Lower leg skin (tissue), 4 donors: ENCODE measurements around the gene ADCY6. TPM values are rescaled to one million over a fixed set of nuclear protein-coding genes. Genes with fewer than 3 reads are reported as not detected.
A peak's percentile ranks its signal among the peaks of the same experiment; 100 is the strongest.
"Not testable (repeated sequence)": the region's sequence is repeated elsewhere in the genome, so short reads cannot be mapped to it uniquely, and the experiment has no call there.

Experiments
- DNase-seq, 2 donors: peaks; one replicate each; pipeline ENCODE4 v3.0.0-alpha.2; 2019; ENCODE audit warnings: low spot score in 2 of 2
- H3K4me3 ChIP-seq: fragments of 200-600 bp; sonication (generic); 2 replicates; pipeline ENCODE4 v1.5.1; 2017; ENCODE audit warnings: mild to moderate bottlenecking, low read depth; ENCODE audit not compliant: poor library complexity, severe bottlenecking
- POLR2A ChIP-seq, 2 donors: fragments of 450-650 bp; IDR thresholded peaks; one replicate each; pipeline ENCODE4 v1.6.1; 2016 to 2017; ENCODE audit warnings: antibody characterized with exemption in 2 of 2, mild to moderate bottlenecking in 1 of 2, moderate library complexity in 1 of 2
- WGBS, 2 donors: methylation state at CpG; one replicate each; pipeline ENCODE4 v1.1.5; 2018; 5-methylcytosine and 5-hydroxymethylcytosine counted together
- intact Hi-C: fragments of 100-400 bp; cut with DNase I; formaldehyde crosslinking; loops from one replicate; pipeline ENCODE4 v1.15.0; 2023; ENCODE audit warnings: low total_unique reads
- microRNA-seq, 2 donors: library from miRNA; unstranded; fragments of <30 nt; microRNA quantifications; one replicate each; pipeline ENCODE4, GENCODE V29; 2016; ENCODE audit warnings: borderline replicate concordance in 2 of 2, borderline number of aligned reads in 1 of 2
- total RNA-seq, 4 donors: library from RNA; depleted of rRNA; stranded (reverse); fragments of >200 nt; gene quantifications; one replicate each; pipeline ENCODE4 v1.1.0, GENCODE V29; 2016
- TF ChIP-seq, protein P1 (sequence below), 3 donors: fragments of 450-650 bp; IDR thresholded peaks; one replicate each; pipeline ENCODE4 v1.5.1; 2016; ENCODE audit warnings: antibody characterized with exemption in 3 of 3, mild to moderate bottlenecking in 3 of 3, moderate library complexity in 2 of 3

ADCY6 gene
- total RNA-seq, 4 donors from 2014 or later, result 17.2 to 22.8 (median 20.2) TPM

DNA sequence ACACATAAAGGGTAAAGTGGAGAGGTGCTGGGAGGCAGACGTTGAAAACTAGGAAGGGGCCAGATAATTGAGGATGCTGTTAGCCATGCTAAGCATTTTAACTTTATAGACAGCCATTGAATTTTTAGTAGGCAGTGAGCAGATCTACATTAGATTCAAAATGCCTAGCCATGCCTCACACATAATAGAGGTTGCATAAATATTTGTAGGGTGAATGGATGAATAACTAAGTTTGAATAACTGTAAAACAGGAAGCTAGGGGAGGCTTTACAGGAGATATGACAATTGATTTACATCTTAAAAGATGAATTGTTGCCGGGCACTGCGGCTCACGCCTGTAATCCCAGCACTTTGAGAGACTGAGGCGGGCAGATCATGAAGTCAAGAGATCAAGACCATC is 60.1 kb downstream of the ADCY6 start:
- WGBS, 2 donors, result 74 to 78% methylated on average over 5 of the region's 5 CpGs
- no peak for DNase-seq
- intact Hi-C loops, result no loop called here
- H3K4me3 ChIP-seq, result no peak overlapping the region
- no peak for TF ChIP-seq POLR2A (IDR thresholded peaks at IDR 0.05)
- TF ChIP-seq, protein P1, sequence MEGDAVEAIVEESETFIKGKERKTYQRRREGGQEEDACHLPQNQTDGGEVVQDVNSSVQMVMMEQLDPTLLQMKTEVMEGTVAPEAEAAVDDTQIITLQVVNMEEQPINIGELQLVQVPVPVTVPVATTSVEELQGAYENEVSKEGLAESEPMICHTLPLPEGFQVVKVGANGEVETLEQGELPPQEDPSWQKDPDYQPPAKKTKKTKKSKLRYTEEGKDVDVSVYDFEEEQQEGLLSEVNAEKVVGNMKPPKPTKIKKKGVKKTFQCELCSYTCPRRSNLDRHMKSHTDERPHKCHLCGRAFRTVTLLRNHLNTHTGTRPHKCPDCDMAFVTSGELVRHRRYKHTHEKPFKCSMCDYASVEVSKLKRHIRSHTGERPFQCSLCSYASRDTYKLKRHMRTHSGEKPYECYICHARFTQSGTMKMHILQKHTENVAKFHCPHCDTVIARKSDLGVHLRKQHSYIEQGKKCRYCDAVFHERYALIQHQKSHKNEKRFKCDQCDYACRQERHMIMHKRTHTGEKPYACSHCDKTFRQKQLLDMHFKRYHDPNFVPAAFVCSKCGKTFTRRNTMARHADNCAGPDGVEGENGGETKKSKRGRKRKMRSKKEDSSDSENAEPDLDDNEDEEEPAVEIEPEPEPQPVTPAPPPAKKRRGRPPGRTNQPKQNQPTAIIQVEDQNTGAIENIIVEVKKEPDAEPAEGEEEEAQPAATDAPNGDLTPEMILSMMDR (IDR thresholded peaks at IDR 0.05), result no peak

DNA sequence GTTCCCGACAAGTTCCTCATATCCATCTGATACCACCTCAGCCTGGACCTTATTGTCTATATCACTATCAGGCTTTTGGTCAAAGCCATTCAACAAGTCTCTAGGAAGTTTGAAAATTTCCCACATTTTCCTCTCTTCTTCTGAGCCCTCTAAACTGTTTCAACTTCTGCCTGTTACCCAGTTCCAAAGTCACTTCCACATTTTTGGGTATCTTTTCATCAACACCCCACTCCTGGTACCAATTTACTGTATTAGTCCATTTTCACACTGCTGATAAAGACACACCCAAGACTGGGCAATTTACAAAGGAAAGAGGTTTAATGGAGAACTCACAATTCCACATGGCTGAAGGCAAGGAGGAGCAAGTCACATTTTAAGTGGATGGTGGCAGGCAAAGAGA is 68.2 kb downstream of the ADCY6 start:
- 94 to 100% methylated on average over 1 of the region's 1 CpG for WGBS, 2 donors
- DNase-seq, H3K4me3 ChIP-seq, intact Hi-C loops: not testable (repeated sequence)

DNA sequence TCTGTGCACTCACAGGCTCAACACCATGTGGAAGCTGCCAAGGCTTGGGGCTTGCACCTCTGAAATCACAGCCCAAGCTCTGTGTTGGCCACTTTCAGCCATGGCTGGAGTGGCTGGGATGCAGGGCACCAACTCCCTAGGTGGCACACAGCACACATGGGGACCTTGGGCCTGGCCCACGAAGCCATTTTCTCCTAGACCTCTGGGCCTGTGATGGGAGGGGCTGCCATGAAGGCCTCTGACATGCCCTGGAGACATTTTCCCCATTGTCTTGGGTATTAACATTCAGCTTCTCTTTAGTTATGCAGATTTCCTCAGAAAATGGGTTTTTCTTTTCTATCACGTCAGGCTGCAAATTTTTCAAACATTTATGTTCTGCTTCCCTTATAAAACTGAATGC is 68.7 kb downstream of the ADCY6 start:
- WGBS, 2 donors, result 64 to 77% methylated on average over 2 of the region's 2 CpGs
- intact Hi-C loops, result not testable (repeated sequence)

DNA sequence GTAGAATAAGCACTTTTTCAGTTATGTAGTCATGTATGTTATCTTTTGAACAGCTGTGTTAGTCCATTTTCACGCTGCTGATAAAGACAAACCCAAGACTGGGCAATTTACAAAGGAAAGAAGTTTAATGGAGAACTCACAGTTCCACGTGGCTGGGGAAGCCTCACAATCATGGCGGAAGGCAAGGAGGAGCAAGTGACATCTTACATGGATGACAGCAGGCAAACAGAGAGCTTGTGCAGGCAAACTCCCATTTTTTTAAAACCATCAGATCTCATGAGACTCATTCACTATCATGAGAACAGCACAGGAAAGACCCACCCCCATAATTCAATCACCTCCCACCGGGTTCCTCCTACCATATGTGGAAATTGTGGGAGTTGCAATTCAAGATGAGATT is 69.9 kb downstream of the ADCY6 start:
- WGBS, 2 donors, result 88 to 91% methylated on average over 4 of the region's 4 CpGs
- intact Hi-C loops, DNase-seq, H3K4me3 ChIP-seq: not testable (repeated sequence)

More for the DNA sequence above, 68.7 kb downstream of the ADCY6 start:
- H3K4me3 ChIP-seq, DNase-seq: not testable (repeated sequence)

DNA sequence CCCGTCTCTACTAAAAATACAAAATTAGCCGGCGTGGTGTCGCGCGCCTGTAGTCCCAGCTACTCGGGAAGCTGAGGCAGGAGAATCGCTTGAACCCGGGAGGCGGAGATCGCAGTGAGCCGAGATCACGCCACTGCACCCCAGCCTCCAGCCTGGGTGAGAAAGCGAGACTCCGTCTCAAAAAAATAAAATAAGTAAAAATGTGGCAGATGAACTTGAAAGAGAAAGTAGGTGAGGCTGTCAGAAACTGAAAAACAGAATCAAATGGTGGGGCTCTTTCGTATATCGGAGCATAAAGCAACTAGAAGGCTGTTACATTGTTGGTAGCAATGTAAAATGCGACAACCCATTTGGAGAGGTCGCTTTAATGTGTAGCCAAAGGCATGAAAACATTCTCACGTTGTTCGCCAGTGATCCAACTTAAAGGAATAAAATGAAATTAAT is 71.6 kb downstream of the ADCY6 start:
- no peak for DNase-seq
- 5 to 7% methylated on average over 21 of the region's 21 CpGs for WGBS, 2 donors
- no peak for TF ChIP-seq POLR2A (IDR thresholded peaks at IDR 0.05)
- TF ChIP-seq, protein P1 (IDR thresholded peaks at IDR 0.05), result no peak
- peak overlapping the region; percentile 65 for H3K4me3 ChIP-seq
- intact Hi-C loops, result no loop called here

DNA sequence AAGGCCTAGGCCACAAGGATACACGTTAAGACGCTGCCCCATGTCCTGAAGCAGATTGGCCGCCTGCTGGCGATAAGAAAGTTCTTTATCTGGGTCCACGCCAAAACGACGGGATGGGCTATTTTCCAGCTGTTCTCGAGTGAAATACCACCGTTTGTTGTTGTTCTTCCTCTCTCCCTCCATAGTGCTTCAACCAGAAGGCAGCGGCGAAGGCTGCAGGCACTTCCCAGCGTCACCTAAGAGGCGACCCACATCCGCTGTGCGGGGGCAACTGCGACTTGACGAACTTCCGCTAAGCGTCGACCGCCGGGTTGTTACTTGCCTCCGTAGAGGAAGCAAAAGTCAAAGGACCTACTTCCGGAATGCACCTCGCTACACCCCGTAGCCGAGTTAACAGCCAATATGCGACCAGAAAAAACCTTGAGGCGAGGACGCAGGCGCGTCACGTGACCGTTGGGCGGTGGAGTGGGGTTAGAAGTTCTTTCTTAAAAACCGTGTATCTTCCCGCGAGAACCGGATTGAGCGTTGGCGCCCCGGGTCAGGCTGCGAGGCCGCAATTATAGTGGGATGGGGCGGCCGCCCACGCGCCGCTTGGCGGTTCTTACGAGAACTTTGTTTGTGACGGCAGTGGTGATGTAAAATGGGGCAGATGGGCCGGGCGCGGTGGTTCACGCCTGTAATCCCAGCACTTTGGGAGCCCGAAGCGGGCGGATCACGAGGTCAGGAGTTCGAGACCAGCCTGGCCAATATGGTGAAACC is 72.2 kb downstream of the ADCY6 start, which contains the start of gene CCNT1:
TSS of gene CCNT1 (minus strand) at position 215 of the 759 bp plus-strand sequence. CDS start at position 183, 32 bp downstream.
- TF ChIP-seq POLR2A (IDR thresholded peaks at IDR 0.05), result peak in 1 of 2 donors; percentile 57
- TF ChIP-seq, protein P1 (IDR thresholded peaks at IDR 0.05), result peak in 1 of 3 donors; percentile 14
- intact Hi-C loops, result no loop called here

More for the DNA sequence above, 72.2 kb downstream of the ADCY6 start, which contains the start of gene CCNT1:
- WGBS, 2 donors, result 1% methylated on average over 55 to 61 of the region's 61 CpGs
- peak within 1 kb of the TSS; percentile 68 for H3K4me3 ChIP-seq
- DNase-seq, result peak; percentile 99 to 100

Small RNA genes lying within 50 kb of the gene (microRNA-seq; reads per million reads assigned to microRNA genes)
- gene MIR4701, result 0 reads per million in 2 donors

Other genes starting within 250 kb of the ADCY6 start
- not detected for gene LALBA, start 219.0 kb downstream of the ADCY6 start, total RNA-seq
- gene KANSL2, start 106.9 kb downstream of the ADCY6 start, total RNA-seq, result 100 to 1,000 TPM in 1 of 4 donors, 10 to 100 TPM in 3; 45.9 to 106 (median 60.6) TPM
- 10 to 100 TPM; 19.3 to 34.9 (median 31.5) TPM for gene CCNT1, start 72.4 kb downstream of the ADCY6 start, total RNA-seq
- gene CACNB3, start 29.4 kb upstream of the ADCY6 start, total RNA-seq, result 10 to 100 TPM in 1 of 4 donors, 1 to 10 TPM in 3; 8.4 to 15.3 (median 9.5) TPM
- gene DDX23, start 63.1 kb upstream of the ADCY6 start, total RNA-seq, result 10 to 100 TPM; 56.5 to 74.3 (median 66.9) TPM
- gene RND1, start 76.8 kb upstream of the ADCY6 start, total RNA-seq, result 1 to 10 TPM in 1 of 4 donors, under 1 TPM in 1, not detected in 2; 0.49 to 1.2 TPM
- gene FKBP11, start 136.4 kb upstream of the ADCY6 start, total RNA-seq, result 1 to 10 TPM; 4.3 to 8.7 (median 7.9) TPM
- gene ARF3, start 168.4 kb upstream of the ADCY6 start, total RNA-seq, result 10 to 100 TPM; 65.1 to 89.3 (median 80.1) TPM
- gene WNT10B, start 182.6 kb upstream of the ADCY6 start, total RNA-seq, result 1 to 10 TPM in 3 of 4 donors, under 1 TPM in 1; 0.30 to 7.2 (median 2.0) TPM
- gene WNT1, start 189.2 kb upstream of the ADCY6 start, total RNA-seq, result not detected
- under 1 TPM in 3 of 4 donors, not detected in 1; 0.05 to 0.29 (median 0.13) TPM for gene DDN, start 210.3 kb upstream of the ADCY6 start, total RNA-seq
- 10 to 100 TPM; 30.3 to 57.8 (median 49.2) TPM for gene PRKAG1, start 229.7 kb upstream of the ADCY6 start, total RNA-seq